ENCODE results near the gene IL10.

DNA sequence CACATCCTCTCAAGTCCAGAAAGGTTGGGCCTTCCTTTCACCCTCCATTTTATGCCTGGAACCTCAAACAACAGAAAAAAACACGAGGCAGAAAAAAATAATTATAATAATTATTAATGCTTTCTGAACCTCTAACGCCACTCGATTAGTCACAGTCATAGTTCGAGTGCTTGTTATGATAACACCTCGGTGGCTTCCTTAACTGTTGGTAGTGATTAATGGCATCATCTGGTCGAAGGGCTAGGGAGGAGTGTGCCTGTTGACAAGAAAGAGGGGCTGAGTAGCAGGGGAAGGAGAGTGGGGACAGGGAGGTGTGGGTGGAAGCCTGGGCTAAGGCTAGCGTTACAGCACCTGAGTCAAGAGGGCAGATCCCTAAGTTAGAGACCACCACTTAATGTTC is 21.3 kb upstream of the IL10 start:
- no peak for TF ChIP-seq POLR2A (IDR thresholded peaks at IDR 0.05)
- TF ChIP-seq, protein P1, sequence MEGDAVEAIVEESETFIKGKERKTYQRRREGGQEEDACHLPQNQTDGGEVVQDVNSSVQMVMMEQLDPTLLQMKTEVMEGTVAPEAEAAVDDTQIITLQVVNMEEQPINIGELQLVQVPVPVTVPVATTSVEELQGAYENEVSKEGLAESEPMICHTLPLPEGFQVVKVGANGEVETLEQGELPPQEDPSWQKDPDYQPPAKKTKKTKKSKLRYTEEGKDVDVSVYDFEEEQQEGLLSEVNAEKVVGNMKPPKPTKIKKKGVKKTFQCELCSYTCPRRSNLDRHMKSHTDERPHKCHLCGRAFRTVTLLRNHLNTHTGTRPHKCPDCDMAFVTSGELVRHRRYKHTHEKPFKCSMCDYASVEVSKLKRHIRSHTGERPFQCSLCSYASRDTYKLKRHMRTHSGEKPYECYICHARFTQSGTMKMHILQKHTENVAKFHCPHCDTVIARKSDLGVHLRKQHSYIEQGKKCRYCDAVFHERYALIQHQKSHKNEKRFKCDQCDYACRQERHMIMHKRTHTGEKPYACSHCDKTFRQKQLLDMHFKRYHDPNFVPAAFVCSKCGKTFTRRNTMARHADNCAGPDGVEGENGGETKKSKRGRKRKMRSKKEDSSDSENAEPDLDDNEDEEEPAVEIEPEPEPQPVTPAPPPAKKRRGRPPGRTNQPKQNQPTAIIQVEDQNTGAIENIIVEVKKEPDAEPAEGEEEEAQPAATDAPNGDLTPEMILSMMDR (IDR thresholded peaks at IDR 0.05) = no peak

Data from right lobe of liver (tissue), 4 donors.